Measurements from ENCODE around the gene APBB1.

GRCh38 chr11:6389905-6390717 is 28.8 kb downstream of the APBB1 start, which contains the start of gene SMPD1:
- TF ChIP-seq CTCF (IDR thresholded peaks at IDR 0.05 in 8 of 11, conservative IDR thresholded peaks at IDR 0.05 in 3 of 11) (peak in 2 of 11 experiments; percentile 29 to 44), POLR2A (IDR thresholded peaks at IDR 0.05) (peak in 2 of 3 donors; percentile 39 to 74), POLR2AphosphoS5 (IDR thresholded peaks at IDR 0.05) (peak; percentile 89 to 94 (median 92))

Data from spleen (tissue), 7 donors.